GM12878 (cell line): Measurements from ENCODE around the gene CREB3L1. TPM values are rescaled to one million over a fixed set of nuclear protein-coding genes. Genes with fewer than 3 reads are reported as not detected.

Experiments used
- CREM ChIP-seq: IDR thresholded peaks from 2 replicates; pipeline ENCODE4 v1.6.1; 2014; ENCODE audit warnings: antibody characterized with exemption, low read depth
- ETV6 ChIP-seq, 2 experiments: fragments of 450-650 bp in 1 of 2; IDR thresholded peaks in 1 of 2; conservative IDR thresholded peaks in 1 of 2; 2 replicates each; pipeline ENCODE4 v1.6.1; 2014; ENCODE audit warnings: antibody characterized with exemption in 1 of 2, borderline replicate concordance in 1 of 2, low read depth in 1 of 2, mild to moderate bottlenecking in 1 of 2, moderate library complexity in 1 of 2
- FOXM1 ChIP-seq: IDR thresholded peaks from 2 replicates; pipeline ENCODE4 v1.6.1; 2012; ENCODE audit warnings: low read depth, mild to moderate bottlenecking, inconsistent platforms, low read length, moderate library complexity
- IKZF1 ChIP-seq: fragments of 450-650 bp; conservative IDR thresholded peaks from 2 replicates; pipeline ENCODE4 v1.6.1; 2017; ENCODE audit warnings: antibody characterized with exemption, mild to moderate bottlenecking
- PKNOX1 ChIP-seq: fragments of 450-650 bp; IDR thresholded peaks from 2 replicates; pipeline ENCODE4 v1.6.1; 2016; ENCODE audit warnings: mild to moderate bottlenecking
- PRDM15 ChIP-seq: fragments of 450-650 bp; formaldehyde crosslinking; IDR thresholded peaks from 2 replicates; pipeline ENCODE4 v1.4.0; 2020; ENCODE audit warnings: mild to moderate bottlenecking, moderate library complexity
- RAD21 ChIP-seq: IDR thresholded peaks from 2 replicates; pipeline ENCODE4 v1.6.1; 2011; ENCODE audit warnings: mild to moderate bottlenecking, low read depth, low read length, moderate library complexity; ENCODE audit not compliant: insufficient read depth
- SPI1 ChIP-seq: IDR thresholded peaks from 2 replicates; pipeline ENCODE4 v1.6.1; 2011; ENCODE audit warnings: low read depth, mild to moderate bottlenecking, low read length, moderate library complexity, borderline replicate concordance; ENCODE audit not compliant: insufficient read depth
- SUPT20H ChIP-seq: IDR thresholded peaks from 2 replicates; pipeline ENCODE4 v1.6.1; 2011; ENCODE audit warnings: low read depth, mild to moderate bottlenecking, low read length, moderate library complexity, borderline replicate concordance; ENCODE audit not compliant: control insufficient read depth
- polyA plus RNA-seq, 11 experiments: library from polyadenylated mRNA; depleted of rRNA in 4 of 11; unstranded in 6 of 11; stranded (reverse) in 5 of 11; fragments of >200 nt; fragmentation: Nextera tagmentation in 4 of 11; fragmentation: Illumina TruSeq in 1 of 11; extraction: Ambion mirVana in 4 of 11; extraction: Trizol in 1 of 11; gene quantifications; 1 replicate in 1 of 11; 2 replicates in 10 of 11; pipeline versions ENCODE4 v1.2.1 to v1.2.3, GENCODE V29; 2011 to 2016; ENCODE audit warnings: inconsistent platforms in 2 of 11, missing spikeins in 2 of 11, low read depth in 1 of 11
- total RNA-seq, 4 experiments: library from RNA; depleted of rRNA in 3 of 4; stranded (reverse); fragments of >200 nt in 3 of 4; fragmentation: Illumina TruSeq in 1 of 4; extraction: Trizol in 1 of 4; gene quantifications; 2 replicates each; pipeline versions ENCODE4 v1.2.1 to v1.2.3, GENCODE V29; 2013 to 2021

CREB3L1 gene
- total and polyA plus RNA-seq, 10 of the 15 experiments (the other 5 are each of a cell fraction or from before 2014, with no cell fraction given) = 0.03 to 1.4 (median 0.22) TPM

DNA sequence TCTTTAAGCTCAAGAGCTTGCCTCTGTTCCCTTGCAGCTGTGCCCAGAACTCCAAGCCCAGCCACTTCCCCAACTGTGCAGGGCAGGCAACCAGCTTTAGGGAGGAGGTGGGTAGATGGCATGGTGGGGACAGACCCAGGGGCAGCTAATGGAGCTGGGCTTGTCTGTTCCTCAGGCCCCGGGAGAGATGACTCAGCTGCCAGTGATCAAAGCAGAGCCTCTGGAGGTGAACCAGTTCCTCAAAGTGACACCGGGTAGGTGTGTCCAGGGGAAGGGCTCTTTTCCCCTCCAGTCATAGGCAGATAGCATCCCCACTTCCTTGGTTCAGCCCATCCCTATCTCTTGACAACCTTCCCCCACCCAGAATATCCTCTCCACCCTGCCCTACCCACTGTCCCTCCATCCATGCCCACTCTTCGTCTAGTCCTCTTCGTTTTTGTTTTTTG, 32.4 kb downstream of the CREB3L1 start (continued):
- TF ChIP-seq PKNOX1 (peak; percentile 35; the same call in 1 of the 2 replicates), SUPT20H (no peak), FOXM1 (no peak), IKZF1 (peak; percentile 24; the same call in 1 of the 2 replicates), ETV6 (conservative IDR thresholded peaks at IDR 0.05 in 1 of 2, IDR thresholded peaks at IDR 0.05 in 1 of 2; ENCODE audit: borderline replicate concordance in 1 of 2, low read depth in 1 of 2) (no peak), PRDM15 (CRISPR knock-in tag) (no peak), CREM (no peak), RAD21 (no peak), SPI1 (peak; percentile 88)
